Cardiac fibroblast (primary cell): ENCODE data around the gene CDH13.

Source experiments
- DNase-seq, 2 donors: peaks; one replicate each; pipeline versions ENCODE4 v3.0.0 to v3.0.0-alpha.2; 2010; ENCODE audit warnings: low read depth in 2 of 2
- H3K4me3 ChIP-seq, 2 donors: replicated peaks in 1 of 2; 1 replicate in 1 of 2; 2 replicates in 1 of 2; pipeline ENCODE4 v1.5.1; 2011; ENCODE audit warnings: low read depth in 2 of 2, low read length in 2 of 2, mild to moderate bottlenecking in 2 of 2, moderate library complexity in 1 of 2
- TF ChIP-seq, protein P1 (sequence below): IDR thresholded peaks from one replicate; pipeline ENCODE4 v1.5.1; 2011; ENCODE audit warnings: low read depth, mild to moderate bottlenecking, low read length, inconsistent platforms

CDH13 gene

GRCh38 chr16:82709987-82710386 is 83.2 kb downstream of the CDH13 start:
- TF ChIP-seq, protein P1, sequence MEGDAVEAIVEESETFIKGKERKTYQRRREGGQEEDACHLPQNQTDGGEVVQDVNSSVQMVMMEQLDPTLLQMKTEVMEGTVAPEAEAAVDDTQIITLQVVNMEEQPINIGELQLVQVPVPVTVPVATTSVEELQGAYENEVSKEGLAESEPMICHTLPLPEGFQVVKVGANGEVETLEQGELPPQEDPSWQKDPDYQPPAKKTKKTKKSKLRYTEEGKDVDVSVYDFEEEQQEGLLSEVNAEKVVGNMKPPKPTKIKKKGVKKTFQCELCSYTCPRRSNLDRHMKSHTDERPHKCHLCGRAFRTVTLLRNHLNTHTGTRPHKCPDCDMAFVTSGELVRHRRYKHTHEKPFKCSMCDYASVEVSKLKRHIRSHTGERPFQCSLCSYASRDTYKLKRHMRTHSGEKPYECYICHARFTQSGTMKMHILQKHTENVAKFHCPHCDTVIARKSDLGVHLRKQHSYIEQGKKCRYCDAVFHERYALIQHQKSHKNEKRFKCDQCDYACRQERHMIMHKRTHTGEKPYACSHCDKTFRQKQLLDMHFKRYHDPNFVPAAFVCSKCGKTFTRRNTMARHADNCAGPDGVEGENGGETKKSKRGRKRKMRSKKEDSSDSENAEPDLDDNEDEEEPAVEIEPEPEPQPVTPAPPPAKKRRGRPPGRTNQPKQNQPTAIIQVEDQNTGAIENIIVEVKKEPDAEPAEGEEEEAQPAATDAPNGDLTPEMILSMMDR, result no peak
- DNase-seq, result no peak
- no peak overlapping the region for H3K4me3 ChIP-seq

GRCh38 chr16:82713778-82714177 is 87.0 kb downstream of the CDH13 start:
- no peak overlapping the region for H3K4me3 ChIP-seq
- no peak for DNase-seq
- TF ChIP-seq, protein P1, result no peak

DNA sequence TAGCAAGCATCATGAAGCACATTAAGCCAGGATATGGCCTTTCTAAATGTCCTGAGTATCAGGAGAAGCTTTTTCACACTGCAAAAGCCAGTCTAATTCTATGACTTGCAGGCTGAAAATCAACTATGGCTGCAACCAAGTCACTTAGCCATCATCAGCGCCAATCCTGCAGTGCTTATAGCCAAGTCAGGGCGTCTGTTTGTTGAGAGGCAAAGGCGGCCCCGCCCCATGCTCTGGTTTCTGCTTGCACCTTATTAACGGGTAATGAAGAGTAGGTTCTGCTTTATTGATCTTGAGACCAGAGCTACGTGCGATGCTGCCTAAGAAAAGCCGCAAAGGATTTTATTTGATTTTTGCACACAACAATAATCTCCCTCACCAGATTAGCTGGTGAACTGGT is 88.4 kb downstream of the CDH13 start:
- TF ChIP-seq, protein P1, result no peak
- no peak for DNase-seq
- H3K4me3 ChIP-seq, result no peak overlapping the region

DNA sequence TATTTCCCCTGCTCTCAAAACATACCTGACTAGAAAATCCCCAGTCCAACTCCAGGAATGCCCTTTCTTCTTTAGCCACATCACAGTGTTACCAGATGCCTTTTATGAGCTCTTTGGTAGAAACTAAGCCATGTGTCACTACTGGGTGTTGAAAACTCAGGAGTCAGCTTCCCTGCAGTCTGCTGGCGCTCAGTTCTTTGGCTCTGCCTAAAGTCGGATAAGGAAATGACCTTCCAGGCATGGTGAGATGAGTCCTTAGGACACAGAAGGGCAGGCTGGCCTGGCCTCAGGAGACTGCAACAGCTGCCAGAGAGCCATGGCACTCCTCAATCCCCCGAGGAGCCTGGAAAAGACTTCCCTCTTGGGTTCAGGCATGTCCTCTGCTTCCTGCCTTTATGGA is 89.1 kb downstream of the CDH13 start:
- no peak overlapping the region for H3K4me3 ChIP-seq
- TF ChIP-seq, protein P1, result no peak
- DNase-seq, result peak in 1 of 2 donors; percentile 29

GRCh38 chr16:82716361-82716855 is 89.6 kb downstream of the CDH13 start:
- no peak for DNase-seq
- TF ChIP-seq, protein P1, result no peak
- no peak overlapping the region for H3K4me3 ChIP-seq

- no peak for DNase-seq
- no peak overlapping the region for H3K4me3 ChIP-seq
- TF ChIP-seq, protein P1, result no peak
Measured at GRCh38 chr16:82720414-82720813, 93.6 kb downstream of the CDH13 start.

DNA sequence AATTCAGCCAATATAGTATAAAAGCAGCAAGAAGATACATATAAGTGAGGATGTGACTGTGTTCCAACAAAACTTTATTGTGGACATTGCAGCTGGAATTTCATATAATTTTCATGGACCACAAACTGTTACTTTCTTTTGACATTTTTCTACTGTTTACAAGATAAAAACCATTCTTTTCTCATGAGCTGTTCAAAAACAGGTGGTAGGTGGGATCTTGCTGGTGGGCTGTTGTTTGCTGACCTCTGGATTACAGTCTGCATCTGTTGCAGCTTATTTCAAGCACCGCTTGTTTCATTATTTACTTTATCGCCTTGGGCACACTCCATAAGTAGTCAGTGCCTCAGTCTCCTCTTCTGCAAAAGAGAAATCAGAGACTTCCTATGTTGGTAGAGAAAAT is 99.5 kb downstream of the CDH13 start:
- no peak for DNase-seq
- TF ChIP-seq, protein P1, result no peak
- H3K4me3 ChIP-seq, result no peak overlapping the region
